ENCODE results near the gene CBFB. TPM values are rescaled to one million over a fixed set of nuclear protein-coding genes. Genes with fewer than 3 reads are reported as not detected.

Gene CBFB
- total and polyA plus RNA-seq, 2 experiments from 2014 or later: 26.1 to 26.9 TPM

DNA sequence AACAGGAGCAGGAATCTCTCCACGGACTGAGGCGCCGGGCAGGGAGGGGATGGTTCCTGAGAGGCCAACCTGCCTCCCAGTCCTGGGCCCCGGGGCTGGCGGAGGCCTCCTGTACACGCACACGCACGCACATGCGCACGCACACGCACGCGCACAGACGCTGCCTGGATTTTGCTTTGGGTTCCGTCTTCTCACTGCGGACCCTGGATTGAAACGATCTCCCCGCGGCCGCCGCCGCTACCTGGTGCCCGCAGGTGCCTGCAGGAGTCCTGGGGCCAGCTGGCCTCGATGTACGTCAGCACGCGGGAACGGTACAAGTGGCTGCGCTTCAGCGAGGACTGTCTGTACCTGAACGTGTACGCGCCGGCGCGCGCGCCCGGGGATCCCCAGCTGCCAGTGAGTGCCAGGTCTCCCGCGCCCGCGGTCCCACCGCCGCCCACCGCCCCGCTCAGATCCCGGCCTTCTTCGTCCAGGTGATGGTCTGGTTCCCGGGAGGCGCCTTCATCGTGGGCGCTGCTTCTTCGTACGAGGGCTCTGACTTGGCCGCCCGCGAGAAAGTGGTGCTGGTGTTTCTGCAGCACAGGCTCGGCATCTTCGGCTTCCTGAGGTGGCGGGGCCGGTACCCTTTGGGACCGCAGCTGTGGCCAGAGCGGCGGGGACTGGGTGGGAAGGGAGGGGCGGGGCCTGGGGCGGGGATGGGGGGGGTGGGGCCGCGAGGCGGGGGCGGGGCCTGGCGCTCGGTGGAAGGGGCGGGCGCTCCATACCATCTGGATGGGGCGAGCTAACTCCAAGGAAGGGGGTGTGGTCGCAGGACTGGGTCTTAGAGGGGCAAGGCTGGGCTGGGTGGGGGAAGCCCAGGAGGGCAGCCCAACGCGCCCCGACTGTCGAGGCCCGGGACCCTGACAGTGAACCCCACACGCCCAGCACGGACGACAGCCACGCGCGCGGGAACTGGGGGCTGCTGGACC is 28.3 kb upstream of the CBFB start (continued):
- TF ChIP-seq, protein P1, sequence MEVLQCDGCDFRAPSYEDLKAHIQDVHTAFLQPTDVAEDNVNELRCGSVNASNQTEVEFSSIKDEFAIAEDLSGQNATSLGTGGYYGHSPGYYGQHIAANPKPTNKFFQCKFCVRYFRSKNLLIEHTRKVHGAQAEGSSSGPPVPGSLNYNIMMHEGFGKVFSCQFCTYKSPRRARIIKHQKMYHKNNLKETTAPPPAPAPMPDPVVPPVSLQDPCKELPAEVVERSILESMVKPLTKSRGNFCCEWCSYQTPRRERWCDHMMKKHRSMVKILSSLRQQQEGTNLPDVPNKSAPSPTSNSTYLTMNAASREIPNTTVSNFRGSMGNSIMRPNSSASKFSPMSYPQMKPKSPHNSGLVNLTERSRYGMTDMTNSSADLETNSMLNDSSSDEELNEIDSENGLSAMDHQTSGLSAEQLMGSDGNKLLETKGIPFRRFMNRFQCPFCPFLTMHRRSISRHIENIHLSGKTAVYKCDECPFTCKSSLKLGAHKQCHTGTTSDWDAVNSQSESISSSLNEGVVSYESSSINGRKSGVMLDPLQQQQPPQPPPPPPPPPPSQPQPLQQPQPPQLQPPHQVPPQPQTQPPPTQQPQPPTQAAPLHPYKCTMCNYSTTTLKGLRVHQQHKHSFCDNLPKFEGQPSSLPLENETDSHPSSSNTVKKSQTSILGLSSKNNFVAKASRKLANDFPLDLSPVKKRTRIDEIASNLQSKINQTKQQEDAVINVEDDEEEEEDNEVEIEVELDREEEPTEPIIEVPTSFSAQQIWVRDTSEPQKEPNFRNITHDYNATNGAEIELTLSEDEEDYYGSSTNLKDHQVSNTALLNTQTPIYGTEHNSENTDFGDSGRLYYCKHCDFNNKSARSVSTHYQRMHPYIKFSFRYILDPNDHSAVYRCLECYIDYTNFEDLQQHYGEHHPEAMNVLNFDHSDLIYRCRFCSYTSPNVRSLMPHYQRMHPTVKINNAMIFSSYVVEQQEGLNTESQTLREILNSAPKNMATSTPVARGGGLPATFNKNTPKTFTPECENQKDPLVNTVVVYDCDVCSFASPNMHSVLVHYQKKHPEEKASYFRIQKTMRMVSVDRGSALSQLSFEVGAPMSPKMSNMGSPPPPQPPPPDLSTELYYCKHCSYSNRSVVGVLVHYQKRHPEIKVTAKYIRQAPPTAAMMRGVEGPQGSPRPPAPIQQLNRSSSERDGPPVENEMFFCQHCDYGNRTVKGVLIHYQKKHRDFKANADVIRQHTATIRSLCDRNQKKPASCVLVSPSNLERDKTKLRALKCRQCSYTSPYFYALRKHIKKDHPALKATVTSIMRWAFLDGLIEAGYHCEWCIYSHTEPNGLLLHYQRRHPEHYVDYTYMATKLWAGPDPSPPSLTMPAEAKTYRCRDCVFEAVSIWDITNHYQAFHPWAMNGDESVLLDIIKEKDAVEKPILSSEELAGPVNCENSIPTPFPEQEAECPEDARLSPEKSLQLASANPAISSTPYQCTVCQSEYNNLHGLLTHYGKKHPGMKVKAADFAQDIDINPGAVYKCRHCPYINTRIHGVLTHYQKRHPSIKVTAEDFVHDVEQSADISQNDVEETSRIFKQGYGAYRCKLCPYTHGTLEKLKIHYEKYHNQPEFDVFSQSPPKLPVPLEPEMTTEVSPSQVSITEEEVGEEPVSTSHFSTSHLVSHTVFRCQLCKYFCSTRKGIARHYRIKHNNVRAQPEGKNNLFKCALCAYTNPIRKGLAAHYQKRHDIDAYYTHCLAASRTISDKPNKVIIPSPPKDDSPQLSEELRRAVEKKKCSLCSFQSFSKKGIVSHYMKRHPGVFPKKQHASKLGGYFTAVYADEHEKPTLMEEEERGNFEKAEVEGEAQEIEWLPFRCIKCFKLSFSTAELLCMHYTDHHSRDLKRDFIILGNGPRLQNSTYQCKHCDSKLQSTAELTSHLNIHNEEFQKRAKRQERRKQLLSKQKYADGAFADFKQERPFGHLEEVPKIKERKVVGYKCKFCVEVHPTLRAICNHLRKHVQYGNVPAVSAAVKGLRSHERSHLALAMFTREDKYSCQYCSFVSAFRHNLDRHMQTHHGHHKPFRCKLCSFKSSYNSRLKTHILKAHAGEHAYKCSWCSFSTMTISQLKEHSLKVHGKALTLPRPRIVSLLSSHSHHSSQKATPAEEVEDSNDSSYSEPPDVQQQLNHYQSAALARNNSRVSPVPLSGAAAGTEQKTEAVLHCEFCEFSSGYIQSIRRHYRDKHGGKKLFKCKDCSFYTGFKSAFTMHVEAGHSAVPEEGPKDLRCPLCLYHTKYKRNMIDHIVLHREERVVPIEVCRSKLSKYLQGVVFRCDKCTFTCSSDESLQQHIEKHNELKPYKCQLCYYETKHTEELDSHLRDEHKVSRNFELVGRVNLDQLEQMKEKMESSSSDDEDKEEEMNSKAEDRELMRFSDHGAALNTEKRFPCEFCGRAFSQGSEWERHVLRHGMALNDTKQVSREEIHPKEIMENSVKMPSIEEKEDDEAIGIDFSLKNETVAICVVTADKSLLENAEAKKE (CRISPR knock-in tag; IDR thresholded peaks at IDR 0.05): no peak
- TF ChIP-seq, protein P2, sequence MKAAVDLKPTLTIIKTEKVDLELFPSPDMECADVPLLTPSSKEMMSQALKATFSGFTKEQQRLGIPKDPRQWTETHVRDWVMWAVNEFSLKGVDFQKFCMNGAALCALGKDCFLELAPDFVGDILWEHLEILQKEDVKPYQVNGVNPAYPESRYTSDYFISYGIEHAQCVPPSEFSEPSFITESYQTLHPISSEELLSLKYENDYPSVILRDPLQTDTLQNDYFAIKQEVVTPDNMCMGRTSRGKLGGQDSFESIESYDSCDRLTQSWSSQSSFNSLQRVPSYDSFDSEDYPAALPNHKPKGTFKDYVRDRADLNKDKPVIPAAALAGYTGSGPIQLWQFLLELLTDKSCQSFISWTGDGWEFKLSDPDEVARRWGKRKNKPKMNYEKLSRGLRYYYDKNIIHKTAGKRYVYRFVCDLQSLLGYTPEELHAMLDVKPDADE (IDR thresholded peaks at IDR 0.05): no peak
- no peak for TF ChIP-seq ZNF114 (CRISPR knock-in tag; IDR thresholded peaks at IDR 0.05)
- TF ChIP-seq NANOG (IDR thresholded peaks at IDR 0.05; ENCODE audit: borderline replicate concordance): no peak
- TF ChIP-seq CREB1 (CRISPR knock-in tag; IDR thresholded peaks at IDR 0.05; ENCODE audit: low read depth): no peak; the same call in 1 of the 2 replicates

DNA sequence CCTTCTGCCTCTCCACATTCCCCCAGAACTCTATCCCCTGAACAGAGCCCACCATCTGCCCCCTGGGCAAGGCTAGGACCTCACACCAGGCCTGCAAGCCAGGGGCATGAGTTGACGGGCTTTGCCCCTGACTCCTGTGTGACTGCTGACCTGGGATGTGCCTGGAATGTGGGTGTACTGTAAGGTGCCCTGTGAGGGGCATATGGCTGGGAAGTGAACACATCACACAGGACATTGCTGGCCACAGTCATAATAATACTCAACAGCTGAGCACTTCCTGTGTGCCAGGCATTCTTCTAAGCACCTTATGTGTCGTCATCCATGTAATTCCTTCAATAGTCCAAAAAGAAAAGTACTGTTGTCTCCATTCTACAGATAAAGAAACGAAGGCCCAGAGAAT is 27.2 kb upstream of the CBFB start:
- H4K20me1 ChIP-seq (replicated peaks; ENCODE audit: insufficient read depth): no peaks in the 10 kb centered on the region
- no peaks in the 10 kb centered on the region; the same call in 1 of the 2 replicates for H3K4me1 ChIP-seq (ENCODE audit: insufficient read depth)
- peak overlapping the region; percentile 86; the same call in 1 of the 2 replicates for H3K4me2 ChIP-seq
- DNase-seq (ENCODE audit: low spot score) (no peak), ATAC-seq (no peak)
- no peaks in the 10 kb centered on the region for H3F3A ChIP-seq (replicated peaks; ENCODE audit: low read depth)
- H3K27ac ChIP-seq (ENCODE audit: low read depth): no peak overlapping the region
- H3K27me3 ChIP-seq (ENCODE audit: insufficient read depth): peaks cover 54% of the 10 kb centered on the region
- peak overlapping the region; percentile 72; the same call in 1 of the 2 replicates for H3K4me3 ChIP-seq
- no peaks in the 10 kb centered on the region for H3K79me2 ChIP-seq (replicated peaks; ENCODE audit: insufficient read depth)
- H2AFZ ChIP-seq: 0 out of 2 replicates have a peak overlapping the region, but pooled peaks have one; percentile 98
- H3K36me3 ChIP-seq (ENCODE audit: insufficient read depth): no peaks in the 10 kb centered on the region
- peaks cover 7% of the 10 kb centered on the region; the same call in 2 of the 3 replicates for H3K4me1 Mint-ChIP-seq
- no peaks in the 10 kb centered on the region for H3K9me2 ChIP-seq (ENCODE audit: insufficient read depth)
- no peak overlapping the region for H3K27ac Mint-ChIP-seq
- no peaks in the 10 kb centered on the region; the same call in 2 of the 3 replicates for H3K36me3 Mint-ChIP-seq (ENCODE audit: low read depth)
- H3K27me3 Mint-ChIP-seq (ENCODE audit: insufficient read depth, low read depth, poor library complexity): peaks cover 43% of the 10 kb centered on the region
- no peaks in the 10 kb centered on the region for H3K9me3 Mint-ChIP-seq
- H3K4me3 Mint-ChIP-seq: peak overlapping the region; percentile 15; the same call in 2 of the 3 replicates
- TF ChIP-seq POLR2AphosphoS5 (IDR thresholded peaks at IDR 0.05; ENCODE audit: low read depth): no peak
- TF ChIP-seq EZH2phosphoT487 (IDR thresholded peaks at IDR 0.05; ENCODE audit: unreplicated experiment): no peak

Measured in GM23338 (cell line).